Tibial nerve (tissue), 4 donors: Measurements from ENCODE around the gene HIF1A.

Experiments
- EP300 ChIP-seq, 2 donors: sonication (generic); formaldehyde crosslinking; IDR thresholded peaks; one replicate each; pipeline ENCODE4 v1.6.1; 2017; ENCODE audit warnings: antibody characterized with exemption in 2 of 2, mild to moderate bottlenecking in 1 of 2
- POLR2A ChIP-seq, 2 donors: fragments of 450-650 bp; IDR thresholded peaks; one replicate each; pipeline ENCODE4 v1.6.1; 2017; ENCODE audit warnings: antibody characterized with exemption in 2 of 2, mild to moderate bottlenecking in 2 of 2, moderate library complexity in 2 of 2
- TF ChIP-seq, protein P1 (sequence below), 5 experiments: fragments of 200-600 bp in 3 of 5; fragments of 450-650 bp in 2 of 5; sonication (generic) in 3 of 5; IDR thresholded peaks; one replicate each; pipeline ENCODE4 v1.5.1; 2016 to 2019; ENCODE audit warnings: antibody characterized with exemption in 5 of 5, mild to moderate bottlenecking in 3 of 5, moderate library complexity in 2 of 5

DNA sequence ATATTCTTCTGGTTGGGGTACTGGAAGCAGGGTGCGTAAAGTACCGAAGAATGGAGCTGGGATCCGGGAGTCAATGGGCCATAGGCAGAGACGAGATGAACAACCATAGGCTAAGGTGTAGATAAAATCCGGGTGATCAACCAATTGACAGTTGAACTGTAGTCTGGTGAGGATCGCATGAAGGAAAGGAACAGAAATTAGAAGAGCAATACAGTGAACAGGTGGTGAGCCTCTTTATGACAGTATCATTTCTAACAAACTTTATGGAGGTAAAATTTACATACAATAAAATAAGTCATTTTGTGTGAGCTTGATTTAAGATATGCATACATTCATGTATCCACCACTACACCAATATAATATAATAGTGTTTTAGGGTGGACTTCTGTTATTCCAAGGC, 13.9 kb upstream of the HIF1A start:
- TF ChIP-seq POLR2A (IDR thresholded peaks at IDR 0.05), result no peak
- TF ChIP-seq, protein P1, sequence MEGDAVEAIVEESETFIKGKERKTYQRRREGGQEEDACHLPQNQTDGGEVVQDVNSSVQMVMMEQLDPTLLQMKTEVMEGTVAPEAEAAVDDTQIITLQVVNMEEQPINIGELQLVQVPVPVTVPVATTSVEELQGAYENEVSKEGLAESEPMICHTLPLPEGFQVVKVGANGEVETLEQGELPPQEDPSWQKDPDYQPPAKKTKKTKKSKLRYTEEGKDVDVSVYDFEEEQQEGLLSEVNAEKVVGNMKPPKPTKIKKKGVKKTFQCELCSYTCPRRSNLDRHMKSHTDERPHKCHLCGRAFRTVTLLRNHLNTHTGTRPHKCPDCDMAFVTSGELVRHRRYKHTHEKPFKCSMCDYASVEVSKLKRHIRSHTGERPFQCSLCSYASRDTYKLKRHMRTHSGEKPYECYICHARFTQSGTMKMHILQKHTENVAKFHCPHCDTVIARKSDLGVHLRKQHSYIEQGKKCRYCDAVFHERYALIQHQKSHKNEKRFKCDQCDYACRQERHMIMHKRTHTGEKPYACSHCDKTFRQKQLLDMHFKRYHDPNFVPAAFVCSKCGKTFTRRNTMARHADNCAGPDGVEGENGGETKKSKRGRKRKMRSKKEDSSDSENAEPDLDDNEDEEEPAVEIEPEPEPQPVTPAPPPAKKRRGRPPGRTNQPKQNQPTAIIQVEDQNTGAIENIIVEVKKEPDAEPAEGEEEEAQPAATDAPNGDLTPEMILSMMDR (IDR thresholded peaks at IDR 0.05), result no peak
- TF ChIP-seq EP300 (IDR thresholded peaks at IDR 0.05), result no peak
